ENCODE results near the gene STAT5A. TPM values are rescaled to one million over a fixed set of nuclear protein-coding genes. Genes with fewer than 3 reads are reported as not detected.

Gene STAT5A
- 32.8 and 44.1 TPM in 2 replicates for total RNA-seq

GRCh38 chr17:42287977-42288802 lies at the start of gene STAT5A:
TSS of gene STAT5A (plus strand) at chr17:42288498. CDS start at chr17:42289412, 914 bp downstream.

GRCh38 chr17:42276359-42276608 lies 12.0 kb upstream of the STAT5A start, which contains the start of gene STAT5B:
TSS of gene STAT5B (minus strand) at chr17:42276391. CDS start at chr17:42232127, 44,264 bp downstream.

Other genes starting within 250 kb of the STAT5A start
- 0.15 and 0.32 TPM in 2 replicates for gene C17orf113, start 237.9 kb upstream of the STAT5A start, total RNA-seq
- gene ZNF385C, start 190.0 kb upstream of the STAT5A start, total RNA-seq, result not detected in 2 replicates
- gene DHX58, start 175.8 kb upstream of the STAT5A start, total RNA-seq, result 5.8 and 41.5 TPM in 2 replicates
- 4.9 and 11.4 TPM in 2 replicates for gene KAT2A, start 167.1 kb upstream of the STAT5A start, total RNA-seq
- 0.15 TPM in 1 of 2 replicates, not detected in the other for gene HSPB9, start 165.7 kb upstream of the STAT5A start, total RNA-seq
- gene RAB5C, start 133.5 kb upstream of the STAT5A start, total RNA-seq, result 62.2 and 75.4 TPM in 2 replicates
- gene KCNH4, start 107.4 kb upstream of the STAT5A start, total RNA-seq, result not detected in 2 replicates
- not detected in 2 replicates for gene HCRT, start 103.0 kb upstream of the STAT5A start, total RNA-seq
- gene GHDC, start 94.0 kb upstream of the STAT5A start, total RNA-seq, result 14.0 and 22.8 TPM in 2 replicates
- 32.2 and 40.1 TPM in 2 replicates for gene STAT5B, start 12.1 kb upstream of the STAT5A start, total RNA-seq
- 58.8 and 83.6 TPM in 2 replicates for gene STAT3, start 99.9 kb downstream of the STAT5A start, total RNA-seq
- 659 and 669 TPM in 2 replicates for gene CAVIN1, start 134.8 kb downstream of the STAT5A start, total RNA-seq
- 17.2 and 35.6 TPM in 2 replicates for gene ATP6V0A1, start 170.4 kb downstream of the STAT5A start, total RNA-seq
- gene NAGLU, start 247.7 kb downstream of the STAT5A start, total RNA-seq, result 21.1 and 21.3 TPM in 2 replicates